Kidney epithelial cell (primary cell): ENCODE data around the gene UBAC1. TPM values are rescaled to one million over a fixed set of nuclear protein-coding genes. Genes with fewer than 3 reads are reported as not detected.

Source experiments
- DNase-seq: peaks from one replicate; pipeline ENCODE4 v3.0.0-alpha.2; 2010; ENCODE audit warnings: low read depth
- H3K27me3 ChIP-seq: 2 replicates; pipeline ENCODE4 v1.6.0; 2011; ENCODE audit warnings: low read length; ENCODE audit not compliant: control insufficient read depth, insufficient read depth
- H3K36me3 ChIP-seq: 2 replicates; pipeline ENCODE4 v1.5.1; 2011; ENCODE audit warnings: low read length; ENCODE audit not compliant: control insufficient read depth, insufficient read depth
- H3K4me3 ChIP-seq: 2 replicates; pipeline ENCODE4 v1.5.1; 2011; ENCODE audit warnings: low read depth, mild to moderate bottlenecking, control low read depth, low read length
- CTCF ChIP-seq: IDR thresholded peaks from 2 replicates; pipeline ENCODE4 v1.5.1; 2011; ENCODE audit warnings: mild to moderate bottlenecking, moderate library complexity, low read length, control low read depth, inconsistent platforms; ENCODE audit not compliant: insufficient read depth, poor library complexity, severe bottlenecking
- total RNA-seq: library from RNA; depleted of rRNA; stranded (reverse); fragments of >200 nt; gene quantifications from 2 replicates; pipeline ENCODE4 v1.2.3, GENCODE V29; 2015

The UBAC1 gene
- total RNA-seq, 1 donor from 2014 or later, result 42.6 TPM

- no peak for TF ChIP-seq CTCF
- Histone ChIP-seq H3K27me3 (peaks cover 45% of the 10 kb centered on the region), H3K36me3 (no peaks in the 10 kb centered on the region), H3K4me3 (no peak overlapping the region)
- DNase-seq, result no peak
Measured at GRCh38 chr9:135978642-135979546, 17.7 kb upstream of the UBAC1 start.

DNA sequence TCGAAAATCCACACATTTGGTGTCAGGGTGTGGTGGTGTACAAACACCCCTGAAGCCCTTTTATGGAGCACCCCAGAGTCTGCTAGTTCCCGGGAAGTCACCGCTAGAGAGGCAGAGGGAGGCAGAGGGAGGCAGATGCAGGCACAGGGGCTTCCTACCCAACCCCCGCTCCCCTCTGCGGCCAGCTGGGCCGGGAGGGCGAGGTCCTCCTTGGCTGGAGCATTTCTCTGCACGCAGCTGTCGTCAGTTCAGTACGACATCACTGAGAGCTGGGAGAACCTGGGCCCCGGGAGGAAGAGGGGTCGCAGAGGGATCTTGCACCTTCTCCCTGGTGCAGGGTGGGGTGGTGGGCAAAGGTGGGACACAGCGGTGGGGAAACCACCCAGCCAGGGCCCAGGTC lies 15.8 kb upstream of the UBAC1 start:
- no peak for DNase-seq
- Histone ChIP-seq H3K4me3 (no peak overlapping the region), H3K27me3 (peaks cover 39% of the 10 kb centered on the region), H3K36me3 (no peaks in the 10 kb centered on the region)
- no peak for TF ChIP-seq CTCF

DNA sequence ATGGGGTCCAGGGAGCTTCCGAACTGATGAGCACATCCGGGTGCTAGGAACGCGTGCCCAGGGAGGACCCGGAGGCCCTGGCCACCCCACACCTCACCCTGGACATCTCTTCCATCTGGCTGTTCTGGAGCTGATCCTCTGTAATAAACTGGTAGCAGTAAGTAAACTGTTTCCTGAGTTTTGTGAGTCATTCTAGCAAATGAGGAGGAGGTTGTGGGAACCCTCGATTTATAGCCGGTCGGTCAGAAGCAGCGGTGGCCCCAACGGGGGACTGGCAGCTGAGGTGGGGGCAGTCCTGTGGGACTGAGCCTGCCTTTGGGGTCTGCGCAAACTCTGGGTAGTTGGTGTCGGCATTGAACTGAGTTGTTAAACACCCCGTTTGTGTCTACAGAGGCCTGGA lies 15.4 kb upstream of the UBAC1 start:
- Histone ChIP-seq H3K36me3 (no peaks in the 10 kb centered on the region), H3K4me3 (no peak overlapping the region), H3K27me3 (peaks cover 43% of the 10 kb centered on the region)
- TF ChIP-seq CTCF, result no peak
- DNase-seq, result no peak

DNA sequence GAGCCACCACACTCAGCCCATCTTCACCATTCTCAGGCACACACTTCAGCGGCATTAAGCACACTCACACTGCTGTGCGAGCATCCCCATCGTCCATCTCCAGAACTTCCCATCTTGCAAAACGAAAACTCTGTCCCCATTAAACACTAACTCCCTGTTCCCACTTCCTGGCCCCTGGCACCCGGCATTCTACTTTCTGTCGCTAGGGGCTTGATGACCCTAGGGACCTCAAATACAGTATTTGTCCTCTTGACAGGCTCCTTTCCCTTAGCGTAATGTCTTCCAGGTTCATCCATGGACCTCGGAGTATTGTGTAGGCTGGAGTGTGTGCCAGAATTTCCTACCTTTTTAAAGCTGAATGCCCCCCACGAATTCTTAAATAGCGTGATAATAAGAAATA lies 14.7 kb upstream of the UBAC1 start:
- TF ChIP-seq CTCF, result no peak
- Histone ChIP-seq H3K4me3 (no peak overlapping the region), H3K27me3 (peaks cover 44% of the 10 kb centered on the region), H3K36me3 (no peaks in the 10 kb centered on the region)
- no peak for DNase-seq

- Histone ChIP-seq H3K27me3 (peaks cover 37% of the 10 kb centered on the region), H3K36me3 (no peaks in the 10 kb centered on the region), H3K4me3 (no peak overlapping the region)
- DNase-seq, result no peak
- no peak for TF ChIP-seq CTCF
Measured at GRCh38 chr9:135974220-135974573, 13.0 kb upstream of the UBAC1 start.
